ENCODE measurements around the gene RPL4. TPM values are rescaled to one million over a fixed set of nuclear protein-coding genes. Genes with fewer than 3 reads are reported as not detected.

Gene RPL4
- polyA plus RNA-seq, 1 donor from 2014 or later, result 3,693 TPM

- TF ChIP-seq RAD21 (conservative IDR thresholded peaks at IDR 0.05) (no peak), SMC3 (conservative IDR thresholded peaks at IDR 0.05; ENCODE audit: poor library complexity) (no peak), TAF1 (IDR thresholded peaks at IDR 0.05; ENCODE audit: low read depth) (no peak), EZH2 (IDR thresholded peaks at IDR 0.05; ENCODE audit: borderline replicate concordance, insufficient read depth, low read length, poor library complexity, severe bottlenecking) (no peak), REST (IDR thresholded peaks at IDR 0.05; ENCODE audit: borderline replicate concordance) (no peak), CTCF (IDR thresholded peaks at IDR 0.05; ENCODE audit: poor library complexity, severe bottlenecking) (no peak), MXI1 (conservative IDR thresholded peaks at IDR 0.05; ENCODE audit: poor library complexity, severe bottlenecking) (no peak), EP300 (conservative IDR thresholded peaks at IDR 0.05; ENCODE audit: poor library complexity, severe bottlenecking) (no peak), POLR2AphosphoS5 (IDR thresholded peaks at IDR 0.05) (no peak)
- Histone ChIP-seq H3K27me3 (ENCODE audit: insufficient read depth, low read depth, low read length) (no peaks in the 10 kb centered on the region), H2AFZ (ENCODE audit: low read depth, low read length) (no peak overlapping the region), H3F3A (ENCODE audit: insufficient read depth, low read length, poor library complexity, severe bottlenecking) (no peaks in the 10 kb centered on the region), H3K36me3 (ENCODE audit: insufficient read depth, low read length) (no peaks in the 10 kb centered on the region), H3K9me2 (ENCODE audit: insufficient read depth, low read length) (no peaks in the 10 kb centered on the region), H3K4me3 (ENCODE audit: low read length) (no peak overlapping the region), H4K20me1 (ENCODE audit: insufficient read depth) (no peaks in the 10 kb centered on the region), H3K9ac (ENCODE audit: low read length) (no peak overlapping the region), H3K79me2 (replicated peaks; ENCODE audit: insufficient read depth, low read length) (no peaks in the 10 kb centered on the region), H3K4me2 (ENCODE audit: low read length) (no peak overlapping the region), H3K27ac (ENCODE audit: low read length) (no peak overlapping the region), H3K9me3 (ENCODE audit: low read length) (no peaks in the 10 kb centered on the region)
These were observed 24.4 kb downstream of the RPL4 start for GRCh38 chr15:66480267-66480666.

GRCh38 chr15:66477011-66477410 is 27.6 kb downstream of the RPL4 start:
- H3K27ac ChIP-seq (ENCODE audit: low read length), result no peak overlapping the region
- H3K36me3 ChIP-seq (ENCODE audit: insufficient read depth, low read length), result no peaks in the 10 kb centered on the region
- H3K27me3 ChIP-seq (ENCODE audit: insufficient read depth, low read depth, low read length), result no peaks in the 10 kb centered on the region
- no peak overlapping the region for H3K4me3 ChIP-seq (ENCODE audit: low read length)
- no peaks in the 10 kb centered on the region for H3K79me2 ChIP-seq (replicated peaks; ENCODE audit: insufficient read depth, low read length)
- H3K9me3 ChIP-seq (ENCODE audit: low read length), result no peaks in the 10 kb centered on the region
- TF ChIP-seq CTCF (IDR thresholded peaks at IDR 0.05; ENCODE audit: poor library complexity, severe bottlenecking) (no peak), REST (IDR thresholded peaks at IDR 0.05; ENCODE audit: borderline replicate concordance) (no peak), POLR2AphosphoS5 (IDR thresholded peaks at IDR 0.05) (no peak), EZH2 (IDR thresholded peaks at IDR 0.05; ENCODE audit: borderline replicate concordance, insufficient read depth, low read length, poor library complexity, severe bottlenecking) (no peak), SMC3 (conservative IDR thresholded peaks at IDR 0.05; ENCODE audit: poor library complexity) (no peak), EP300 (conservative IDR thresholded peaks at IDR 0.05; ENCODE audit: poor library complexity, severe bottlenecking) (no peak), RAD21 (conservative IDR thresholded peaks at IDR 0.05) (no peak), MXI1 (conservative IDR thresholded peaks at IDR 0.05; ENCODE audit: poor library complexity, severe bottlenecking) (no peak), TAF1 (IDR thresholded peaks at IDR 0.05; ENCODE audit: low read depth) (no peak)
- no peaks in the 10 kb centered on the region for H3F3A ChIP-seq (ENCODE audit: insufficient read depth, low read length, poor library complexity, severe bottlenecking)
- no peak overlapping the region for H3K9ac ChIP-seq (ENCODE audit: low read length)
- no peak overlapping the region for H3K4me2 ChIP-seq (ENCODE audit: low read length)
- no peaks in the 10 kb centered on the region for H4K20me1 ChIP-seq (ENCODE audit: insufficient read depth)
- H3K9me2 ChIP-seq (ENCODE audit: insufficient read depth, low read length), result no peaks in the 10 kb centered on the region
- no peak overlapping the region for H2AFZ ChIP-seq (ENCODE audit: low read depth, low read length)

All from neural cell (in vitro differentiated cells).